Liver (tissue), 9 donors: ENCODE measurements around the gene AHNAK2. TPM values are rescaled to one million over a fixed set of nuclear protein-coding genes. Genes with fewer than 3 reads are reported as not detected.

Experiments
- DNase-seq: peaks from one replicate; pipeline ENCODE4 v3.0.0-alpha.2; 2017; ENCODE audit warnings: low spot score
- H3K27ac ChIP-seq, 2 donors: one replicate each; pipeline ENCODE4 v1.7.0; 2013; ENCODE audit warnings: inconsistent platforms in 2 of 2, low read length in 2 of 2, control low read depth in 1 of 2, low read depth in 1 of 2, mild to moderate bottlenecking in 1 of 2
- H3K27me3 ChIP-seq, 4 donors: one replicate each; pipeline versions ENCODE4 v1.6.1 to v1.7.0; 2013; ENCODE audit warnings: low read length in 3 of 4, inconsistent platforms in 1 of 4, mild to moderate bottlenecking in 1 of 4, moderate library complexity in 1 of 4; ENCODE audit not compliant: control insufficient read depth in 4 of 4, insufficient read depth in 4 of 4
- H3K36me3 ChIP-seq, 4 donors: one replicate each; pipeline versions ENCODE4 v1.6.1 to v1.7.0; 2013; ENCODE audit warnings: low read length in 3 of 4, mild to moderate bottlenecking in 3 of 4, low read depth in 1 of 4, moderate library complexity in 1 of 4; ENCODE audit not compliant: control insufficient read depth in 4 of 4, insufficient read depth in 3 of 4
- H3K4me1 ChIP-seq, 4 donors: one replicate each; pipeline versions ENCODE4 v1.6.1 to v1.7.0; 2013; ENCODE audit warnings: low read length in 3 of 4, mild to moderate bottlenecking in 3 of 4, moderate library complexity in 1 of 4; ENCODE audit not compliant: control insufficient read depth in 4 of 4, insufficient read depth in 4 of 4
- H3K4me3 ChIP-seq, 3 donors: one replicate each; pipeline versions ENCODE4 v1.6.1 to v1.7.0; 2013; ENCODE audit warnings: low read length in 3 of 3, control low read depth in 1 of 3, low read depth in 1 of 3, mild to moderate bottlenecking in 1 of 3
- H3K9ac ChIP-seq, 2 donors: one replicate each; pipeline ENCODE4 v1.7.0; 2013; ENCODE audit warnings: low read length in 2 of 2, mild to moderate bottlenecking in 2 of 2, moderate library complexity in 2 of 2, control low read depth in 1 of 2, low read depth in 1 of 2
- H3K9me3 ChIP-seq, 4 donors: one replicate each; pipeline versions ENCODE4 v1.6.1 to v1.7.0; 2013; ENCODE audit warnings: low read length in 3 of 4; ENCODE audit not compliant: control insufficient read depth in 4 of 4
- ATF3 ChIP-seq: IDR thresholded peaks from 2 replicates; pipeline ENCODE4 v1.6.1; 2016; ENCODE audit warnings: antibody characterized with exemption
- EGR1 ChIP-seq, 2 donors: IDR thresholded peaks; 2 replicates each; pipeline ENCODE4 v1.6.1; 2016 to 2018; ENCODE audit warnings: antibody characterized with exemption in 2 of 2, low read depth in 2 of 2
- FOXA1 ChIP-seq: IDR thresholded peaks from 2 replicates; pipeline ENCODE4 v1.6.1; 2016; ENCODE audit warnings: antibody characterized with exemption
- FOXA2 ChIP-seq: IDR thresholded peaks from 2 replicates; pipeline ENCODE4 v1.6.1; 2016; ENCODE audit warnings: antibody characterized with exemption
- GABPA ChIP-seq, 2 donors: IDR thresholded peaks in 1 of 2; conservative IDR thresholded peaks in 1 of 2; 2 replicates each; pipeline ENCODE4 v1.6.1; 2016; ENCODE audit warnings: antibody characterized with exemption in 2 of 2, mild to moderate bottlenecking in 1 of 2, moderate library complexity in 1 of 2
- HNF4A ChIP-seq, 2 donors: conservative IDR thresholded peaks; 2 replicates each; pipeline ENCODE4 v1.6.1; 2016; ENCODE audit warnings: antibody characterized with exemption in 2 of 2, mild to moderate bottlenecking in 2 of 2
- HNF4G ChIP-seq: IDR thresholded peaks from 2 replicates; pipeline ENCODE4 v1.6.1; 2016; ENCODE audit warnings: antibody characterized with exemption
- JUND ChIP-seq, 2 donors: IDR thresholded peaks; 2 replicates each; pipeline ENCODE4 v1.6.1; 2016; ENCODE audit warnings: antibody characterized with exemption in 2 of 2
- MAX ChIP-seq: IDR thresholded peaks from 2 replicates; pipeline ENCODE4 v1.6.1; 2016; ENCODE audit warnings: antibody characterized with exemption
- NR2F2 ChIP-seq: IDR thresholded peaks from 2 replicates; pipeline ENCODE4 v1.6.1; 2016; ENCODE audit warnings: antibody characterized with exemption
- RAD21 ChIP-seq, 2 donors: IDR thresholded peaks; 2 replicates each; pipeline ENCODE4 v1.6.1; 2016; ENCODE audit warnings: antibody characterized with exemption in 2 of 2, mild to moderate bottlenecking in 2 of 2
- REST ChIP-seq: IDR thresholded peaks from 2 replicates; pipeline ENCODE4 v1.6.1; 2016; ENCODE audit warnings: antibody characterized with exemption, mild to moderate bottlenecking
- RXRA ChIP-seq, 2 donors: IDR thresholded peaks; 2 replicates each; pipeline ENCODE4 v1.6.1; 2017 to 2018; ENCODE audit warnings: antibody characterized with exemption in 2 of 2, mild to moderate bottlenecking in 1 of 2
- YY1 ChIP-seq: IDR thresholded peaks from 2 replicates; pipeline ENCODE4 v1.6.1; 2016; ENCODE audit warnings: antibody characterized with exemption, mild to moderate bottlenecking
- ZBTB33 ChIP-seq: IDR thresholded peaks from 2 replicates; pipeline ENCODE4 v1.6.1; 2016; ENCODE audit warnings: antibody characterized with exemption
- WGBS: extraction: QIAGEN DNeasy Blood & Tissue Kit; methylation state at CpG from one replicate; pipeline ENCODE4 v1.1.7; 2013; 5-methylcytosine and 5-hydroxymethylcytosine counted together
- polyA plus RNA-seq, 2 donors: library from polyadenylated mRNA; stranded (reverse) in 1 of 2; unstranded in 1 of 2; fragments of 200-250 nt in 1 of 2; fragments of >200 nt in 1 of 2; fragmentation: Nextera tagmentation in 1 of 2; extraction: Ambion mirVana in 1 of 2; gene quantifications; one replicate each; pipeline versions ENCODE4 v1.2.1 to v1.2.3, GENCODE V29; 2013 to 2015
- total RNA-seq, 2 donors: library from RNA; depleted of rRNA; stranded (reverse); fragments of >200 nt; gene quantifications; one replicate each; pipeline ENCODE4 v1.2.3, GENCODE V29; 2014
- donor health status: healthy.
- donor health status: healthy.
- donor health status: healthy.
- donor health status: healthy.
- donor health status: healthy.

AHNAK2 gene
- total and polyA plus RNA-seq, 4 donors: 0.05 to 2.6 (median 1.2) TPM

- Histone ChIP-seq H3K4me1 (no peaks in the 10 kb centered on the region), H3K4me3 (no peak overlapping the region), H3K36me3 (no peaks in the 10 kb centered on the region), H3K9me3 (no peaks in the 10 kb centered on the region), H3K27me3 (peaks cover 0 to 4% (median 0%) of the 10 kb centered on the region in 4 donors), H3K27ac (no peak overlapping the region), H3K9ac (no peak overlapping the region)
- TF ChIP-seq RAD21 (IDR thresholded peaks at IDR 0.05) (no peak), HNF4G (no peak), ATF3 (no peak), EGR1 (IDR thresholded peaks at IDR 0.05; ENCODE audit: low read depth in 2 of 2) (no peak), FOXA2 (no peak), GABPA (IDR thresholded peaks at IDR 0.05 in 1 of 2, conservative IDR thresholded peaks at IDR 0.05 in 1 of 2) (no peak), YY1 (no peak), HNF4A (conservative IDR thresholded peaks at IDR 0.05) (no peak), JUND (IDR thresholded peaks at IDR 0.05) (no peak)
- WGBS: 71% methylated on average over 4 of the region's 4 CpGs
- DNase-seq: no peak
Measured at GRCh38 chr14:104917993-104918392, 60.2 kb downstream of the AHNAK2 start.

GRCh38 chr14:104917116-104917515 is 61.1 kb downstream of the AHNAK2 start:
- Histone ChIP-seq H3K4me1 (no peaks in the 10 kb centered on the region), H3K9me3 (peaks cover 0 to 4% (median 2%) of the 10 kb centered on the region in 4 donors), H3K4me3 (no peak overlapping the region), H3K27ac (no peak overlapping the region), H3K27me3 (peaks cover 0 to 4% (median 0%) of the 10 kb centered on the region in 4 donors), H3K36me3 (peaks cover 0 to 2% (median 0%) of the 10 kb centered on the region in 4 donors), H3K9ac (no peak overlapping the region)
- no peak for TF ChIP-seq REST
- TF ChIP-seq FOXA1: no peak
- no peak for TF ChIP-seq ZBTB33
- no peak for TF ChIP-seq RXRA (IDR thresholded peaks at IDR 0.05)
- no peak for TF ChIP-seq FOXA2
- no peak for TF ChIP-seq HNF4G
- TF ChIP-seq GABPA (IDR thresholded peaks at IDR 0.05 in 1 of 2, conservative IDR thresholded peaks at IDR 0.05 in 1 of 2): no peak
- TF ChIP-seq NR2F2: no peak
- no peak for TF ChIP-seq EGR1 (IDR thresholded peaks at IDR 0.05; ENCODE audit: low read depth in 2 of 2)
- no peak for TF ChIP-seq HNF4A (conservative IDR thresholded peaks at IDR 0.05)
- TF ChIP-seq MAX: no peak
- TF ChIP-seq YY1: no peak
- no peak for DNase-seq
- WGBS: 87% methylated on average over 9 of the region's 9 CpGs
